ENCODE measurements around the gene CBX2. TPM values are rescaled to one million over a fixed set of nuclear protein-coding genes. Genes with fewer than 3 reads are reported as not detected.

Gene CBX2
- total RNA-seq, 2 donors from 2014 or later, result 2.4 to 5.6 TPM

GRCh38 chr17:79834565-79835469 is 56.9 kb downstream of the CBX2 start:
- no peak overlapping the region for H3K4me3 Mint-ChIP-seq
- no peak overlapping the region for H3K27ac Mint-ChIP-seq
- peaks cover 5 to 16% of the 10 kb centered on the region in 2 donors for H3K36me3 Mint-ChIP-seq (ENCODE audit: insufficient read depth in 2 of 2)
- H3K4me1 Mint-ChIP-seq (ENCODE audit: low read depth), result peaks cover 25% of the 10 kb centered on the region
- H3K9me3 Mint-ChIP-seq, result no peaks in the 10 kb centered on the region
- ATAC-seq (replicated peaks in 1 of 2), result no peak
- DNase-seq, result peak; percentile 50 to 67
- H3K27me3 Mint-ChIP-seq (ENCODE audit: low read depth), result no peaks in the 10 kb centered on the region

GRCh38 chr17:79835470-79835899 is 57.5 kb downstream of the CBX2 start:
- Mint-ChIP-seq H3K9me3 (no peaks in the 10 kb centered on the region), H3K36me3 (ENCODE audit: insufficient read depth in 2 of 2) (peaks cover 5 to 16% of the 10 kb centered on the region in 2 donors), H3K27ac (no peak overlapping the region), H3K27me3 (ENCODE audit: low read depth) (no peaks in the 10 kb centered on the region), H3K4me3 (no peak overlapping the region), H3K4me1 (ENCODE audit: low read depth) (peaks cover 25% of the 10 kb centered on the region)
- ATAC-seq (replicated peaks in 1 of 2) (no peak), DNase-seq (no peak)

- Mint-ChIP-seq H3K36me3 (ENCODE audit: insufficient read depth in 2 of 2) (peaks cover 5 to 16% of the 10 kb centered on the region in 2 donors), H3K9me3 (no peaks in the 10 kb centered on the region), H3K27me3 (ENCODE audit: low read depth) (no peaks in the 10 kb centered on the region), H3K4me3 (no peak overlapping the region), H3K4me1 (ENCODE audit: low read depth) (peaks cover 26% of the 10 kb centered on the region), H3K27ac (no peak overlapping the region)
- ATAC-seq (replicated peaks in 1 of 2), result no peak
- no peak for DNase-seq
These were observed 58.1 kb downstream of the CBX2 start for GRCh38 chr17:79835953-79836509.

GRCh38 chr17:79836510-79836971 is 58.6 kb downstream of the CBX2 start:
- Mint-ChIP-seq H3K4me1 (ENCODE audit: low read depth) (peaks cover 30% of the 10 kb centered on the region), H3K36me3 (ENCODE audit: insufficient read depth in 2 of 2) (peaks cover 5 to 16% of the 10 kb centered on the region in 2 donors), H3K27me3 (ENCODE audit: low read depth) (no peaks in the 10 kb centered on the region), H3K4me3 (peak overlapping the region; percentile 95), H3K27ac (no peak overlapping the region), H3K9me3 (no peaks in the 10 kb centered on the region)
- no peak for ATAC-seq (replicated peaks in 1 of 2)
- no peak for DNase-seq

- Mint-ChIP-seq H3K4me1 (ENCODE audit: low read depth) (peaks cover 36% of the 10 kb centered on the region), H3K4me3 (peak overlapping the region; percentile 95), H3K27ac (no peak overlapping the region), H3K9me3 (no peaks in the 10 kb centered on the region), H3K36me3 (ENCODE audit: insufficient read depth in 2 of 2) (peaks cover 5 to 16% of the 10 kb centered on the region in 2 donors), H3K27me3 (ENCODE audit: low read depth) (peaks cover 6% of the 10 kb centered on the region)
- DNase-seq (peak; percentile 67 to 71), ATAC-seq (replicated peaks in 1 of 2) (peak; percentile 10 to 17)
These were observed 59.3 kb downstream of the CBX2 start for GRCh38 chr17:79836972-79837887.

Other genes starting within 250 kb of the CBX2 start
- gene RBFOX3, start 167.1 kb upstream of the CBX2 start, total RNA-seq, result under 1 TPM in 1 of 2 donors, not detected in 1; 0.26 TPM
- gene ENPP7, start 47.2 kb upstream of the CBX2 start, total RNA-seq, result not detected
- 1 to 10 TPM; 6.0 to 7.2 TPM for gene CBX8, start 18.9 kb downstream of the CBX2 start, total RNA-seq
- 10 to 100 TPM; 38.3 to 45.8 TPM for gene CBX4, start 61.3 kb downstream of the CBX2 start, total RNA-seq